Astrocyte (in vitro differentiated cells and primary cell): ENCODE measurements around the gene CBX8. TPM values are rescaled to one million over a fixed set of nuclear protein-coding genes. Genes with fewer than 3 reads are reported as not detected.

ENCODE experiments used
- DNase-seq: peaks from one replicate; pipeline ENCODE4 v3.0.0-alpha.2; 2010; ENCODE audit warnings: low read depth
- FAIRE-seq: peaks from 2 replicates; lab custom pipeline; 2011; peaks lifted over from hg19 to GRCh38; lab: Jason Lieb, UNC
- H2AFZ ChIP-seq: 2 replicates; pipeline ENCODE4 v1.6.0; 2012; ENCODE audit warnings: low read depth, low read length, inconsistent platforms
- H3K27ac ChIP-seq: 2 replicates; pipeline ENCODE4 v1.5.1; 2011; ENCODE audit warnings: low read depth, low read length, inconsistent platforms
- H3K27me3 ChIP-seq: 2 replicates; pipeline ENCODE4 v1.6.0; 2011; ENCODE audit warnings: low read length, inconsistent platforms; ENCODE audit not compliant: insufficient read depth
- H3K36me3 ChIP-seq: 2 replicates; pipeline ENCODE4 v1.5.1; 2011; ENCODE audit warnings: low read length, inconsistent platforms; ENCODE audit not compliant: insufficient read depth
- H3K4me1 ChIP-seq: 2 replicates; pipeline ENCODE4 v1.5.1; 2011; ENCODE audit warnings: low read length, inconsistent platforms; ENCODE audit not compliant: insufficient read depth
- H3K4me2 ChIP-seq: 2 replicates; pipeline ENCODE4 v1.6.0; 2012; ENCODE audit warnings: low read length, inconsistent platforms
- H3K4me3 ChIP-seq: 2 replicates; pipeline ENCODE4 v1.5.1; 2011; ENCODE audit warnings: low read depth, mild to moderate bottlenecking, low read length, inconsistent platforms; ENCODE audit not compliant: insufficient read depth
- H3K79me2 ChIP-seq: 2 replicates; pipeline ENCODE4 v1.6.0; 2012; ENCODE audit warnings: mild to moderate bottlenecking, low read length, inconsistent platforms; ENCODE audit not compliant: insufficient read depth
- H3K9ac ChIP-seq: 2 replicates; pipeline ENCODE4 v1.6.0; 2012; ENCODE audit warnings: mild to moderate bottlenecking, low read length, inconsistent platforms
- H3K9me3 ChIP-seq: 2 replicates; pipeline ENCODE4 v1.5.1; 2012; ENCODE audit warnings: low read depth, mild to moderate bottlenecking, low read length, inconsistent platforms; ENCODE audit not compliant: insufficient read depth
- H4K20me1 ChIP-seq: 2 replicates; pipeline ENCODE4 v1.6.0; 2012; ENCODE audit warnings: low read length, inconsistent platforms; ENCODE audit not compliant: insufficient read depth
- H3K27ac Mint-ChIP-seq: one replicate; pipeline ENCODE4 v1.8.0; 2021; ENCODE audit warnings: mild to moderate bottlenecking, mixed read lengths; ENCODE audit not compliant: unreplicated experiment
- H3K27me3 Mint-ChIP-seq: one replicate; pipeline ENCODE4 v1.8.0; 2021; ENCODE audit warnings: low read depth, mixed read lengths; ENCODE audit not compliant: unreplicated experiment
- H3K36me3 Mint-ChIP-seq: one replicate; pipeline ENCODE4 v1.8.0; 2021; ENCODE audit warnings: low read depth, mixed read lengths; ENCODE audit not compliant: unreplicated experiment
- H3K4me1 Mint-ChIP-seq: one replicate; pipeline ENCODE4 v1.8.0; 2021; ENCODE audit warnings: low read depth, mixed read lengths; ENCODE audit not compliant: unreplicated experiment
- H3K4me3 Mint-ChIP-seq: one replicate; pipeline ENCODE4 v1.8.0; 2021; ENCODE audit warnings: mild to moderate bottlenecking, moderate library complexity, mixed read lengths; ENCODE audit not compliant: unreplicated experiment
- H3K9me3 Mint-ChIP-seq: one replicate; pipeline ENCODE4 v1.8.0; 2021; ENCODE audit warnings: mild to moderate bottlenecking, mixed read lengths; ENCODE audit not compliant: unreplicated experiment
- CTCF ChIP-seq: IDR thresholded peaks from 2 replicates; pipeline ENCODE4 v1.5.1; 2011; ENCODE audit warnings: low read depth, mild to moderate bottlenecking, inconsistent platforms, low read length, moderate library complexity; ENCODE audit not compliant: insufficient read depth
- EZH2 ChIP-seq: IDR thresholded peaks from 2 replicates; pipeline ENCODE4 v1.6.1; 2012; ENCODE audit warnings: mild to moderate bottlenecking, low read length, inconsistent platforms; ENCODE audit not compliant: insufficient read depth
- total RNA-seq: library from RNA; stranded (reverse); gene quantifications from 2 replicates; pipeline ENCODE4 v1.2.1, GENCODE V29; 2021

CBX8 gene
- total RNA-seq, 1 donor from 2014 or later, result 3.4 TPM

DNA sequence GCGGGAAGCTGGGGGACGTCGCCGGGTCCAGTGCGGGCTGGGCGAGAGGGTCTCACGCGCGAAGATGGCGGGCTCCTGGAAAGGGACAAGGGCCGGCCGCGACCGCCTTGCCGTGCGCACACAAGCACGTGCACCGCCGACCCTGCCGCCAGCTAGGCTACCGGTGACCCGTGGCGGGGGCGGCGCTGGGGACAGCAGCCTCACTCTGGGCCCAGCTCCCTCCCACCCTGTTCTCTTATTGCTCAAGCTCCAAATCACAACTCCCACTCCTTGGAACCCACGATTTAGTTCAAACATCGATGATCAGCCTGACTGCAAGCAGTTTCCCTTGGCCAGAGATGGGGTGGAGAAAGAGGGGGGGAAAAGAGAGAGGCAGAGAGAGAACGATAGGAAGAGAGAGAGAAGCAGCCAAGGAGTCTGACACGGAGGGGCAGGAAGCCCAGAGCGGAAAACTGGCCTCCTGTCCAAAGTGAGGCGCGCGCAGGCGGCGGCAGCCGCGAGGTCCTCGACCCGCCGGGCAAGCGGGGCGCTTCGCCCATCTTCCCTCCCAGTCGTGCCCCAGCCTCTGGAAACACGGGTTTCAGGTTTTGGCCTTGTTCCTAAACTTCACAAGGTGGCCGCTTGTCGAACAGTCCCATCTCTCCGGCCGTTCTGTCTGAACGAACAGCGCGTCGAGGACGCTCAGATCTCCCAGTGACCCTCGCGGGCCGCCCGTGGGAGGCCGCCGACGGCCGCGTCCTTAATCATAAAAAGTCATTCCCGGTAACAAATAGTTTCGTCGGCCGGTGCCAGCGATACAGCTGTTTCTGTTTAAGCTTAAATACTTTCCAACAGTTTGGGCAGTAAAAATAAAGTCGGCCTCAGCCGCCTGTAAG, 1.7 kb upstream of the CBX8 start:
- Histone ChIP-seq H3K27me3 (peaks cover 56% of the 10 kb centered on the region), H2AFZ (peak overlapping the region; percentile 15), H3K36me3 (no peaks in the 10 kb centered on the region), H3K9ac (no peak overlapping the region), H3K4me2 (peak overlapping the region; percentile 70), H3K4me1 (peaks cover 39% of the 10 kb centered on the region), H3K27ac (no peak overlapping the region), H3K79me2 (peaks cover 6% of the 10 kb centered on the region), H3K9me3 (peaks cover 9% of the 10 kb centered on the region), H3K4me3 (peak overlapping the region; percentile 5), H4K20me1 (peaks cover 29% of the 10 kb centered on the region)
- Mint-ChIP-seq H3K4me3 (peak overlapping the region; percentile 68), H3K27ac (no peak overlapping the region), H3K4me1 (peaks cover 3% of the 10 kb centered on the region), H3K27me3 (peaks cover 43% of the 10 kb centered on the region), H3K9me3 (peaks cover 25% of the 10 kb centered on the region), H3K36me3 (peaks cover 2% of the 10 kb centered on the region)
- DNase-seq (no peak), FAIRE-seq (no peak)
- TF ChIP-seq CTCF, result no peak
- TF ChIP-seq EZH2, result peak; percentile 98

DNA sequence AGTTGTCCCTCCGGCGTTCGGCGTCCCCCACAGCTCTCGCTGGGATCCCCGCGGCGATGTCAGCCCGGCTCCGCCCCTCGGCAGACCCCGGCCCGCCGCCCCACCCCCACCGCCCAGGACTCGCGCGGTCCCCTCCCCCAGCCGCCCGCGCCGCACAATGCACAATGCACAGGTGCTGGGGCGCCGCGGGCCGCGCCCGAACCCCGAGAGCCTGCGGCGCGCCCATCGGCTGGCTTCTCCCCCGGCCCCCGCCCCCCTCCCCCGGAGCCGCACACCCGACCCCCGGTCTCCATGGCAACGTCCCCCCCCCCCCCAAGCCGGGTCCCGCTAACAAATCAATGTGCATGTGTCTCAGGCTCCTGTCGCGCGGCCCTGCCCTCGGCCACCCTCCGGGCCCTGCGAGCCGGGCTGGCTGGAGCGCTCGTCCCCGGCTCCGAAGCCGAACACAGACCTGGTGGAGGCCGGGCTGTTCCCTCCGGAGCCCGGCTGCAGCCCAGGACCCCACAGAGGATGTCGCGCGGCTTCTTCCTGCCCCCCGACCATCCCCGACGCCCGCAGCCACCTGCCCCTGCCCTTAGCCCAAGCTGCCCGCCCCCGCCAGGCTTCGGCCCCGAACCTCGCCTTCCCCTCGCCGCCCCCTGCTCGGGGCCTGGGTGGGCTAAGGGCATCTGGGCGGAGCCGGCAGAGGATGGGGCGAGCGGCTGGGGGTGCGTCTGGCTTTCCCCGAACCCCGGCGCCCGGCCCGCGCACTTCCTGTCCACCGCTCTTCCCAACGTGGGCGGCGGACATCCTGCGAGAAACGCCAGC, 818 bp upstream of the CBX8 start:
- H2AFZ ChIP-seq, result peak overlapping the region; percentile 15
- H4K20me1 ChIP-seq, result peaks cover 31% of the 10 kb centered on the region
- peak overlapping the region; percentile 93 for H3K4me2 ChIP-seq
- Mint-ChIP-seq H3K27me3 (peaks cover 38% of the 10 kb centered on the region), H3K4me3 (no peak overlapping the region), H3K4me1 (peaks cover 3% of the 10 kb centered on the region), H3K27ac (no peak overlapping the region), H3K9me3 (peaks cover 21% of the 10 kb centered on the region), H3K36me3 (peaks cover 2% of the 10 kb centered on the region)
- DNase-seq (no peak), FAIRE-seq (no peak)
- H3K27ac ChIP-seq, result no peak overlapping the region
- peaks cover 6% of the 10 kb centered on the region for H3K79me2 ChIP-seq
- peaks cover 46% of the 10 kb centered on the region for H3K4me1 ChIP-seq
- H3K27me3 ChIP-seq, result peaks cover 48% of the 10 kb centered on the region
- TF ChIP-seq EZH2 (no peak), CTCF (no peak)
- H3K9me3 ChIP-seq, result peaks cover 4% of the 10 kb centered on the region
- H3K4me3 ChIP-seq, result peak overlapping the region; percentile 50
- no peak overlapping the region for H3K9ac ChIP-seq
- no peaks in the 10 kb centered on the region for H3K36me3 ChIP-seq
